ENCODE measurements around the gene CDCA8. TPM values are rescaled to one million over a fixed set of nuclear protein-coding genes. Genes with fewer than 3 reads are reported as not detected.

The CDCA8 gene
- under 1 TPM; 0.27 to 0.35 TPM for total RNA-seq

- H3K27ac ChIP-seq, result peak within 1 kb of the TSS; percentile 87 to 90
- H3K36me3 ChIP-seq, result no peaks in the 10 kb centered on the region
- H3K9me3 ChIP-seq, result no peaks in the 10 kb centered on the region
- TF ChIP-seq, protein P1, sequence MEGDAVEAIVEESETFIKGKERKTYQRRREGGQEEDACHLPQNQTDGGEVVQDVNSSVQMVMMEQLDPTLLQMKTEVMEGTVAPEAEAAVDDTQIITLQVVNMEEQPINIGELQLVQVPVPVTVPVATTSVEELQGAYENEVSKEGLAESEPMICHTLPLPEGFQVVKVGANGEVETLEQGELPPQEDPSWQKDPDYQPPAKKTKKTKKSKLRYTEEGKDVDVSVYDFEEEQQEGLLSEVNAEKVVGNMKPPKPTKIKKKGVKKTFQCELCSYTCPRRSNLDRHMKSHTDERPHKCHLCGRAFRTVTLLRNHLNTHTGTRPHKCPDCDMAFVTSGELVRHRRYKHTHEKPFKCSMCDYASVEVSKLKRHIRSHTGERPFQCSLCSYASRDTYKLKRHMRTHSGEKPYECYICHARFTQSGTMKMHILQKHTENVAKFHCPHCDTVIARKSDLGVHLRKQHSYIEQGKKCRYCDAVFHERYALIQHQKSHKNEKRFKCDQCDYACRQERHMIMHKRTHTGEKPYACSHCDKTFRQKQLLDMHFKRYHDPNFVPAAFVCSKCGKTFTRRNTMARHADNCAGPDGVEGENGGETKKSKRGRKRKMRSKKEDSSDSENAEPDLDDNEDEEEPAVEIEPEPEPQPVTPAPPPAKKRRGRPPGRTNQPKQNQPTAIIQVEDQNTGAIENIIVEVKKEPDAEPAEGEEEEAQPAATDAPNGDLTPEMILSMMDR (IDR thresholded peaks at IDR 0.05), result peak; percentile 38
- H3K4me1 ChIP-seq (ENCODE audit: control insufficient read depth in 1 of 2, low read depth in 2 of 2), result peaks cover 16 to 27% of the 10 kb centered on the region in 2 donors
- H3K27me3 ChIP-seq (replicated peaks; ENCODE audit: insufficient read depth), result no peaks in the 10 kb centered on the region
- H3K4me3 ChIP-seq, result peak within 1 kb of the TSS; percentile 96
- DNase-seq (ENCODE audit: low spot score) (peak; percentile 95), ATAC-seq (ENCODE audit: insufficient number of reproducible peaks, low FRiP score, low read depth) (peak; percentile 79)
These were observed at the start of gene CDCA8 for GRCh38 chr1:37692078-37692833. TSS of gene CDCA8 (plus strand) at chr1:37692516. CDS start at chr1:37692691, 175 bp downstream.

DNA sequence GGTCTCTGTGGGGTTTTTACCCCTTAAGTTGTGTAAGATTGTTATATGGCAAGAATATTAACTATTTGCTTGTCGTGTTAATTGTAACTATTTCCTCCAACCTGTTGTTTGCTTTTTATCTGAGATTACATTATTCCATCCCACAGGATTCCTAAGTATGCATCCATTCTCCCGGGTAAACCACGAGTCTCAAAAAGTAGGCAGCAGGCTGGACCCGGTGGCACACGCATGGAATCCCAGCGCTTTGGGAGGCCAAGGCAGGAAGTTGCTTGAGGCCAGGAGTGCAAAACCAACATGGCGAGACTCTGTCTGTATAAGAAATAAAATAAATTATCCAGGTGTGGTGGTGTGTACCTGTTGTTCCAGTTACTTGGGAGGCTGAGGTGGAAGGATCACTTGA lies 45.0 kb upstream of the CDCA8 start:
- Histone ChIP-seq H3K36me3 (no peaks in the 10 kb centered on the region), H3K4me3 (no peak overlapping the region), H3K27me3 (replicated peaks; ENCODE audit: insufficient read depth) (no peaks in the 10 kb centered on the region), H3K9me3 (peaks cover 4% of the 10 kb centered on the region), H3K4me1 (ENCODE audit: control insufficient read depth in 1 of 2, low read depth in 2 of 2) (no peaks in the 10 kb centered on the region), H3K27ac (no peak overlapping the region)
- DNase-seq (ENCODE audit: low spot score) (no peak), ATAC-seq (ENCODE audit: insufficient number of reproducible peaks, low FRiP score, low read depth) (no peak)
- TF ChIP-seq, protein P1 (IDR thresholded peaks at IDR 0.05), result no peak

- no peak overlapping the region for H3K4me3 ChIP-seq
These were observed 42.1 kb upstream of the CDCA8 start for GRCh38 chr1:37650173-37650572.

GRCh38 chr1:37650721-37651120 lies 41.6 kb upstream of the CDCA8 start:
- H3K9me3 ChIP-seq, result no peaks in the 10 kb centered on the region
- TF ChIP-seq, protein P1 (IDR thresholded peaks at IDR 0.05), result no peak
- H3K27ac ChIP-seq, result no peak overlapping the region
- H3K4me3 ChIP-seq, result no peak overlapping the region
- no peaks in the 10 kb centered on the region for H3K27me3 ChIP-seq (replicated peaks; ENCODE audit: insufficient read depth)
- ATAC-seq (ENCODE audit: insufficient number of reproducible peaks, low FRiP score, low read depth) (no peak), DNase-seq (ENCODE audit: low spot score) (no peak)
- no peaks in the 10 kb centered on the region for H3K36me3 ChIP-seq
- H3K4me1 ChIP-seq (ENCODE audit: control insufficient read depth in 1 of 2, low read depth in 2 of 2), result no peaks in the 10 kb centered on the region

More at GRCh38 chr1:37650173-37650572, 42.1 kb upstream of the CDCA8 start:
- Histone ChIP-seq H3K9me3 (no peaks in the 10 kb centered on the region), H3K36me3 (no peaks in the 10 kb centered on the region), H3K4me1 (ENCODE audit: control insufficient read depth in 1 of 2, low read depth in 2 of 2) (no peaks in the 10 kb centered on the region), H3K27ac (no peak overlapping the region), H3K27me3 (replicated peaks; ENCODE audit: insufficient read depth) (no peaks in the 10 kb centered on the region)
- ATAC-seq (ENCODE audit: insufficient number of reproducible peaks, low FRiP score, low read depth), result no peak
- TF ChIP-seq, protein P1 (IDR thresholded peaks at IDR 0.05), result no peak
- DNase-seq (ENCODE audit: low spot score), result no peak

GRCh38 chr1:37651803-37652202 lies 40.5 kb upstream of the CDCA8 start:
- no peak for ATAC-seq (ENCODE audit: insufficient number of reproducible peaks, low FRiP score, low read depth)
- Histone ChIP-seq H3K4me1 (ENCODE audit: control insufficient read depth in 1 of 2, low read depth in 2 of 2) (no peaks in the 10 kb centered on the region), H3K4me3 (no peak overlapping the region), H3K27me3 (replicated peaks; ENCODE audit: insufficient read depth) (no peaks in the 10 kb centered on the region), H3K27ac (no peak overlapping the region), H3K9me3 (no peaks in the 10 kb centered on the region), H3K36me3 (no peaks in the 10 kb centered on the region)
- TF ChIP-seq, protein P1 (IDR thresholded peaks at IDR 0.05), result no peak
- DNase-seq (ENCODE audit: low spot score), result no peak

All from thoracic aorta (tissue), 2 donors.